Activated CD4-positive, CD25-positive, alpha-beta regulatory T cell treated with anti-CD3 and anti-CD28 coated beads, Interleukin-2, amount 50 U/mL, for 24 hours (primary cell): ENCODE data around the gene ABHD6.
"Not testable (repeated sequence)": the region's sequence is repeated elsewhere in the genome, so short reads cannot be mapped to it uniquely, and the experiment has no call there.

Experiments used
- ATAC-seq, 2 donors: fragments of 150-1000 bp; cut with Tn5 transposase; one replicate each; pipeline ENCODE4 v1.10.0; 2021; ENCODE audit warnings: mild to moderate bottlenecking in 1 of 2, moderate library complexity in 1 of 2

The ABHD6 gene

GRCh38 chr3:58243976-58244585 lies 6.5 kb downstream of the ABHD6 start:
- ATAC-seq = no peak

- ATAC-seq = no peak
Observed at GRCh38 chr3:58246148-58247047, 8.8 kb downstream of the ABHD6 start.

- no peak for ATAC-seq
Observed at GRCh38 chr3:58249358-58250092, 11.9 kb downstream of the ABHD6 start.

GRCh38 chr3:58250093-58250707 lies 12.6 kb downstream of the ABHD6 start:
- ATAC-seq = no peak

DNA sequence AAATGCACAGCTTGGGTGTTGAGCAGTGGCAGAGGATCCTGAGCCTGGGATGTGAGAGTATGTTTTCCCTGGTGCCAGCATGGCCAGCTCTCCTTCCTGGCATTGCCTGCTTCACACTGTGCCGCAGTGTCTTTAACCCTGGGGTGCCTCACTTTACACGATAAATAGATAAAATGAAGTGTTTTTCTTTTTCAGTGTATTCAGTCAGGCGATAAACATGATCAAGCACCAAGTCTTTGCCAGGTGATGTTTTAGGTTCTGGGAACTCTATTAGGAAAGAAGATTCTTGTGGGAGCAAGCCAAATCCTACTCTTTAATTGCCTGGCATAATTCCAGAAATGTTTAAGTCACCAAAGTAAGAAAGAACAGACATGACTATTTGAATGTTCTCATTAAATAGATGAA lies 14.0 kb downstream of the ABHD6 start:
- ATAC-seq = no peak

DNA sequence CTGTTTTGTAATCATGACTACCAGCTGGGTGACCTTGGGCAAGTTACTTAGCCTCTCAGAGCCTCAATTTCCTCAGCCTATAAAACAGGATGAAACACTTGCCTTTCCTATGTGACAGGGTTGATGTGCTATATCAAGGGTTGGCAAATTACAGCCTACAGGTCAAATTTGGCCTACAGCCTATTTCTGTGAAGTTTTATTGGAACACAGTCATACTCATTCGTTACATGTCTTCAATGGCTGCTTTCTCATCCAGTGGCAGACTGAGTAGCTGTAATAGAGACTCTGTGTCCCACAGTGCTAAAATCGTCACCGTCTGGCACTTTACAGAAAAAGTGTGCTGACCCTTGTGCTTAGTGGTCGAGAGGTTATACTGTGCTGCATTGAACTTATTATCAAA lies 16.6 kb downstream of the ABHD6 start:
- ATAC-seq = no peak

DNA sequence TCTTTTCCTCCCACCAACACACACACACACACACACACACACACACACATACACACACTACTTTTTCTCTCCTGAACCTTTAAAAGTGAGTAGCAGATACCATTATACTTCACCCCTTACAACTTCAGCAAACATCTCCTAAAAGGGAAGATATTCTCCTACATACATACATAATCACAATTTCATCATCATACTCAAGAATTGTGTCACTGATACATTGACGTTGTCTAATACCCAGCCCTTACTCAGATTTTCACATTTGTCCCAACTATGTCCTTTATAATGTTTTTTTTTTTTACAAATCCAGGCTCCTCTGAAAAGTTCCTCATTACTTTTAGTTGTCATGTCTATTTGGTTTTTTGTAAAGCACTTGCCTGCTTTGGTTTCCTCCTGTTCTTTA lies 18.5 kb downstream of the ABHD6 start:
- no peak for ATAC-seq

DNA sequence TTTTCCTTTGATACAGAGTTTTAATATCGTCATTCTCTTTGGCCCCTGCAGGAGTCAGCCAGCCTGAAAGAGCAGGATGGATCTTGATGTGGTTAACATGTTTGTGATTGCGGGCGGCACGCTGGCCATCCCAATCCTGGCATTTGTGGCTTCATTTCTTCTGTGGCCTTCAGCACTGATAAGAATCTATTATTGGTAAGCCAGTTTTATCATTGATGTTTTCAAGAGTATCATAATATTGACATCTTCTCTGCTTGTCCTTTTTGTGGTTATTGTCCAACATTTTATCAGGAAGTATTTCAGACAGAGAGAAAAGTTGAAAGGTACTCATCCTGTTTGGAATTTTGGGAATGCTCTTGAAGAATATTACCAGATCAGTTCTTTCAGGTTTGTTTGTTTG lies 18.9 kb downstream of the ABHD6 start:
- ATAC-seq = no peak

GRCh38 chr3:58258392-58259055 lies 20.9 kb downstream of the ABHD6 start:
- no peak for ATAC-seq

GRCh38 chr3:58260261-58260731 lies 22.7 kb downstream of the ABHD6 start:
- ATAC-seq = peak; percentile 72 to 73

GRCh38 chr3:58260733-58261132 lies 23.1 kb downstream of the ABHD6 start:
- ATAC-seq = no peak

DNA sequence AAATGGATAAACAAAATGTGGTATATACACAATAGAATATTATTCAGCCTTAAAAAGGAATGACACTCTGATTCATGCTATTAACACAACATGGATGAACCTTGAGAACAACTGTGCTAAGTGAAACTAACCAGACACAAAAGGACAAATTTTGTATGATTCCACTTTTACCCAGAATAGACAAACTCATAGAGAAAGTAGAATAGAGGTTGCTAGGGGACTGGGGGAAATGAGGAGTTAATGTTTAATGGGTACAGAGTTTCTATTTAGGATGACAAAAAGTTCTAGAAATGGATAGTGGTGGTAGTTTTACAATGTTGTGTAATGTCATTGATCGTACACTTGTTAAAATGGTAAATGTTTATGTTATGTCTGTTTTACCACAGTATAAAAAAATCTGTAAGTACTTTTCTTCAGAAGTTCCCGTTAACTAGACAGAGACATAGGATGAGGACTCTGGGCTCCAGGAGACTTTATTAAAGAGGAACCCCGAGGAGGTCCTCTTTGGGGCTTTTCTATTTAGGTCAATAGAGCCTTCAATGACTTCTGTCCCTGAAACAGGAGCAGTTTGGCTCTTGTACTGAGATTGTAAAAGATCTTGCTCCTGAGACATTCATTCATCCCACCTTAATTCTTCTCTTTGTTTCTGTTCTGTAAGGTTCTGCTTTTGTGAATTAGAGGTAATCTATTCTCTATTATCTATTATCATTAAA lies 24.5 kb downstream of the ABHD6 start:
- no peak for ATAC-seq

DNA sequence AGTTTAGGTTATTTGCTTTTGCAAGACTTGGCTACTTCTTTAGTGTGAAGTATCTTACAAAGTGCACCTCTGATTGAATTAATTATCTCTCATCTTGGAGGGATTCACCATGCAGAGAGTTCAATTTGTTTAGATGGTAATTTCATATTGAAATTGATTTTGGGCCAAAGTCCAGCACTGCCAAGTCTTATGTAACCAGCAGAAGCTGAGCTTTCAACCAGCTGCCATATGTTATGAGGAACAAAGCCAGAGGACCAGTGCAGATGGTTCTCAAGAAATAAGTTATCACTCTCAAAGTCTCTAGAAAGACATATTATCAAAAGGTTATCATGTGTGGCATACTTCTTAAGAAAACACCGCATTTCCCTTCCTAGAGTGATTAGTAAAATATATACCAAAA lies 29.0 kb downstream of the ABHD6 start:
- ATAC-seq = no peak

GRCh38 chr3:58267543-58267942 lies 30.0 kb downstream of the ABHD6 start:
- ATAC-seq = not testable (repeated sequence)

GRCh38 chr3:58269356-58269755 lies 31.8 kb downstream of the ABHD6 start:
- no peak for ATAC-seq

DNA sequence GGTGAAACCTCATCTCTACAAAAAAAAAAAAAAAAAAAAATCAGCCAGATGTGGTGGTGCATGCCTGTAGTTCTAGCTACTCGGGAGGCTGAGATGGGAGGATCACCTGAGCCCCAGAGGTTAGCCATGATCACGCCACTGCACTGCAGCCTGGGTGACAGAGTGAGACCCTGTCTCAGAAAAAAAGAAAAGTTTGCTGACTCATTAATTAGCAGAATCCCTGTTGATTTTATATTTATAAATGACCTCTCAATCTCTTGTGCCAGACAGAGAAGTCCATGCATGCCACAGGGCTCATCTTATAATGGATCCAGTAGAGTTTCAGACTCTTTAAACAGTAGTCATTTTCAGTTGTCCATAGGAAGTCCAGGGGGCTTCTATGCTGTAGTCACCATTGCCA lies 32.9 kb downstream of the ABHD6 start:
- ATAC-seq = no peak

GRCh38 chr3:58271901-58272501 lies 34.4 kb downstream of the ABHD6 start:
- peak; percentile 53 to 63 for ATAC-seq

- no peak for ATAC-seq
Observed at GRCh38 chr3:58272891-58273290, 35.3 kb downstream of the ABHD6 start.

DNA sequence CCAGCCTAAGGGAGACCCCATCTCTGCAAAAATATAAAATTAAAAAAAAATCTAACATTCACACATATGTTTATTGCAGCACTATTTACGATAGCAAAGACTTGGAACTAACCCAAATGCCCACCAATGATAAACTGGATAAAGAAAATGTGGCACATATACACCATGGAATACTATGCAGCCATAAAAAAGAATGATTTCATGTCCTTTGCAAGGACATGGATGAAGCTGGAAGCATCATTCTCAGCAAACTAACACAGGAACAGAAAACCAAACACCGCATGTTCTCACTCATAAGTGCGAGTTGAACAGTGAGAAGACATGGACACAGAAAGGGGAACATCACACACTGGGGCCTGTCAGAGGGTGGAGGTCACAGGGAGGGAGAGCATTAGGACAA lies 35.8 kb downstream of the ABHD6 start:
- not testable (repeated sequence) for ATAC-seq

- no peak for ATAC-seq
Observed at GRCh38 chr3:58274027-58274614, 36.5 kb downstream of the ABHD6 start.

DNA sequence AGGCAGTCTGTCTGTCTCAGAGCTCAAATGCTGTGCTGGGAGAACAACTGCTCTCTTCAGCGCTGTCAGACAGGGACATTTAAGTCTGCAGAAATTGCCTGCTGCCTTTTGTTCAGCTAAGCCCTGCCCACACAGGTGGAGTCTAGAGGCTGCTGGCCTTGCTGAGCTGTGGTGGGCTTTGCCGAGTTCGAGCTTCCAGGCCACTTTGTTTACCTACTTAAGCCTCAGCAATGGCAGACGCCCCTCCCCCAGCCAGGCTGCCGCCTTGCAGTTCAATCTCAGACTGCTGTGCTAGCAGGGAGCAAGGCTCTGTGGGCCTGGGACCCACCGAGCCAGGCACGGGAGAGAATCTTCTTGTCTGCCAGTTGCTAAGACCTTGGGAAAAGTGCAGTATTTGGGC lies 43.5 kb downstream of the ABHD6 start:
- no peak for ATAC-seq
